Stimulated activated naive CD4-positive, alpha-beta T cell treated with Interleukin-2 at 50 U/mL for 16 hours (primary cell): ENCODE results near the gene GPC3.
"Not testable (repeated sequence)": the region's sequence is repeated elsewhere in the genome, so short reads cannot be mapped to it uniquely, and the experiment has no call there.

Source experiments
- DNase-seq: peaks from one replicate; lab custom pipeline; 2025; lab: John Stamatoyannopoulos, UW

GPC3 gene

DNA sequence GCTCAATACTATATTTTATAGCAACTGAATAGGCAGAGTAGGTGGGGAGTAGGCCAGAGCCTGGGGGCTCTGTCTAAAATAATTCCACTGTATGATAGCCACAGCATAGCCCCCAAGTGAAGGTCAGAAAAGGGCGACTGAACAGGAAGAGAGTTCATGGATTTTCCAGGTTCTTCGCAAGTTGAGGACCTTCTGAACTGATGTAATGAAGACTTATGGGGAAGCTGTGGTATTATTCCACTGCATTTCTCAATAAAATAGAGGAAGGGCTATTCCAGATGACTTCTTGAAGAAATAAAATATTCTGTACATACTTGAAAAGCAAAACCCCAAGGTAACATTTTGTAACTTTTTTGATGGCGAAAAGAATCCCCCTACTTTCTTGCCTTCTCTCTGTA, 338.7 kb downstream of the GPC3 start:
- no peak for DNase-seq

DNA sequence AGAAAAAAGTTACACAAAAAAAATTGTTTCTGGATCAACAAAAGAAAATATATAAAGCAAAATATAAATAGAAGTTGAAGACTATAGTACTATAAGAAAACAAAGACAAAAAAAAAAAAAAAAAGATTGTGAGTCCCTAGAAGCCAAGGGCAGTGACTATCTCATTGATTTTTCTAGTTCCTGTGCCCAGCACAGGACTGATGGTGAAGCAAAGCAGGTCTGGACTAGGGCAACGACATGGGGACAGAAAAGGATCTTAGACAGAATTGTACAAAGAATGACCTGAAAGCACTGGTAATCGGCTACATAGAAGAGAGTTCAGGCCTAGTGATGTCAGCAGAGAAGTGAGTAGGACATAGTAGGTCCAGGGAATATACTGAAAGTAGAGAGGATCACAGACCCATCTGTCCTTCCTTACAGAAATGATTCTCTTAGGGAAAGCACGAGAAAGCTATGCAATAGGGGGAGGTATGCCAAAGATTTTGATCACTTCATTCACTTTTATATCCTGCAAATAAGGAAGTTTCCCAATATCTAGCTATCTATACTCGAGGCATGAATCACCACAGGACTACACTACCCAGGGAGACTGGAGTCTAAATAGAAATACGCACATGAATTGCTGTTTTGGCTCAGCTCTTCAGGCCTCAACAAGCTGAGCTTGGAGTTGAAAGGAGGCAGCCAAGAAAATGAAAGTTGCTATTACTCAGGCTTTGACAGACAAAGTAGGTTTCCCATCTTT, 339.2 kb downstream of the GPC3 start:
- DNase-seq = no peak

DNA sequence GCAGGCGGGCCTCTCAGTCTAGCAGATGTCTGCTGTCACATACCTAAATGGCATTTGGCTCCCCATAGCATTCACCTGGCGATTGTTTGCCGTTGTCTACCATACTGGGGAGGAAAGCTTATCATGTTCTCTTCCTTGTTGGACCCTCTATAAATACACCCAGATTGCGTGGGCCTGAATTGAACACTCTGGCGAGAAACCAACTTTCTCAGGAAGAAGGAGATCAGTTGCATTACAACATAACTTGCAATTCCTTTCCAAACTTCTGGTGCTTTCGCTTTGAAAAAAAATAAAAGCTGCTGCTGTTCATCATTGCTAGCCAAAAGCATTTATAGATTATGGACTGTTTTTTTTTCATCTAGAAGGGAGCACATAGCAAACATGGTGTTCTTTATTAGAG, 340.1 kb downstream of the GPC3 start:
- no peak for DNase-seq

DNA sequence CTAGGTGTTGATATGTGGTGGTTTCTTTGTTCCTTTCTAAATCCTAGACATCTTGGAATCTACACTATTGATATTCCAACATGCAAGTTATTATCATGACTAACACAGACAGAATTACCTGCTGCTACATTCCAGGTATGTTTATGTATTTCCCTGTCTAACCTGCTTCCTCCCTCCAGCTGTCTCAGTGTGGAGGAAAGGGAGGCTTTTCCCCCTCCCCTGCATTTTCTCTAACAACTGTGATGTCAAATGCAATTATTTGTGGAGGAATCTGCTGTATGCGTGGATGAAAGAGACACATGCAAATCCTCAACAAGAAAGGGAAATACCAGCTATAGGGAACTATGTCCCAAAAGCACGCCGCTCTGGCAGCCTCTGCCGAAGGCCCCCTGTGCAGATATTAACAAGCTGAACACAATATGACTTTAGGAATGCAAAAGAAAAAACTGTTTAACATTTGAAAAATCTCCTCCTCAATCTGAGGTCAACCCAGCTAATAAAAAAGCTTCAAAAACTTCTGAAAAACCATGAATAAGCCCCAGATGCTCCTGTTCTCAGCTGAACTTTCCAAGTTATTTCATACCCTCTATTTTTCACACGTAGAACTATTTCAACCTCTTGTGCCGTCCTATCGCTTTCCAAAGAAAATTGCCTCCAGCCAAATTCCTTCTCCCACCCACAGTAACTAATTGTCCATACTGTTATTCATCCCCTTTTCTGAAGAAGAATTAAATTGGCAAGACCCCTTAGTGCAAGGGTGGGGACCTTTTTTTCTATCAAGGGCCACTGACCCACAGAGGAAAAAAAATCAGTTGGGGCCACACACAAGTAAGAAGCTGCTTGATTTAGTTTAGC, 345.0 kb downstream of the GPC3 start:
- no peak for DNase-seq

DNA sequence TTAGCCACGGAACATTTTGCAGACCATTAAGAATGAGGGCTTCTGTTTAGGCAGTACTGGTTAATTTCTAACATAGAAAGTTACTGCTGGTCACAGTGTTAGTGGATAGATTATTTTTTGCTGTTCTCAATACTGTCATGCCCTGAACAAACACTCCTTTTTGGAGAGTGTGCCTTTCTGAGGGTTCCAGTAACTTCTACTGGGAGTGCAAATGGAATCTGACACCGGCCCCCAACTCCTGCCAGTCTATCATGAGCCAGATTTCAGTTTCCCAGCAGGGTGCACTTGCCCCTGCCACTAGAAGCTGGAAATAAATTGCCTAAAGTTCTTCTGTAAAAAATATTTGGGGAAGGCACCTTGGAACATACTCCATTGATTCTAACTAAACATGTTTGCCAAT, 345.7 kb downstream of the GPC3 start:
- DNase-seq = no peak

DNA sequence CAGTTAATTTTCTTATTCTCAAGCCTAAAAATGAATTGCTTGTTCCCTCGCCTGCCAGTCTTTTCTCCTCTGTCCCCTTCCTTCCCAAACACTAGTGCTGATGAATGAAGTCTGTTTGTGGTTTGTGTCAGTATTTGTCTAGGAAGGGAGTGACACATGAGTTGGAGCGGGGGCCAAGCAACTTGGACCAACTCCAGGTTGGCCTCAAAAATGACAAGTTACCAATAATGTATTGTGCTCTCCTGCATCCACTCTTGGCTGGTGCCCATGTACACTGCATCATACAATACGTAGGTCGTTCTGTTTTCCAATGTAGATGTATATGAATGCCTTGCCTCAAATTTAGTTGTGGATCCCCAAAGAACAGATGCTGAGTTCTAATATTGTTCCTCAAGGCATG, 347.1 kb downstream of the GPC3 start:
- no peak for DNase-seq

DNA sequence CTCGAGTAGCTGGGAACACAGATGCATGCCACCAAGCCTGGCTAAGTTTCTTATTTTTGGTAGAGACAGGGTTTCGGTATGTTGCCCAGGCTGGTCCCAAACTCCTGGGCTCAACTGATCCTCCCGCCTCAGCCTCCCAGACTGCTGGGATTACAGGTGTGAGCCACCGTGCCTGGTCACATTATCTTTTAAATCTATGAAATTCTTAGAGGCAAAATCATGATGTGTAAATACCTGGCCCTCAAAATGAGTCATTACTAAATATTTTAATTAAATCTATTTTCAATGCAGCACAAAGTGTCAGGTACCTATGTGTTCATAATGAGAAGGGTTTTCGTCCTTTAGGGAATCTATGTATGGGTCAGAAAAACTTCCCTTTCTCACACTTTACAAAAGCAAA, 347.6 kb downstream of the GPC3 start:
- no peak for DNase-seq

DNA sequence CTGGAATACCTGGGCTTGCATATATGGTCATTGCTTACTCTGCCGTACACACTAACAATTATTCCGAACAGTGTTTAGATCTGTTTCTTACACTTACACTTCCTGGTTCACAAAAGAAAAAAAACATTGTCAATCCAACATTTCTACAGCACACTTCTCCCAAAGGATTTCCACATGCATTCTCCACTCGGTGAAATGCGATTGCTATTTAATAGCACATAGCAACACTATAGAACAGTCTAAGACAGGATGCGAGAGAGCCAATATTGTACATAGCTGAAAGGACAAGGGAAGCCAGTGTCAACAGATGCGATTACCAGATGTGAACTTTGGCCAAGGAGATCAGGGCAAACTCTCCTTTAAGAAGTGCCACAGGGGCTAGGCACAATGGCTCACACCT, 349.4 kb downstream of the GPC3 start:
- DNase-seq = no peak

DNA sequence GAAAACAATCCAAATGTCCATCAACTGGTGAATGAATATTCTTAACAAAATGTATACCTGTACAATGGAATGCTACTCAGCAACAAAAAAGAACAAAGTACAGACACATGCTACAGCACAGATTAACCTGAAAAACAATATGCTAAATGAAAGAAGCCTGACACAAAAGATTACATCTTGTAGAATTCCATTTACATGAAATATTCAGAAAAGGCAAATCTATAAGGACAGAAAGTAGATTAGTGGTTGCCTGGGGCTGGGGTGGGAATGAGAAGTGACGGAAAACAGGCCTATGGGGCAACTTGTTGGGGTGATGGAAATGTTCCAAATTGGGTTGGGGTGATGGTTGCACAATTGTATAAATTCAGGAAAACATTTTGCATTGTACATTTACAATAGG, 351.0 kb downstream of the GPC3 start:
- DNase-seq = no peak

DNA sequence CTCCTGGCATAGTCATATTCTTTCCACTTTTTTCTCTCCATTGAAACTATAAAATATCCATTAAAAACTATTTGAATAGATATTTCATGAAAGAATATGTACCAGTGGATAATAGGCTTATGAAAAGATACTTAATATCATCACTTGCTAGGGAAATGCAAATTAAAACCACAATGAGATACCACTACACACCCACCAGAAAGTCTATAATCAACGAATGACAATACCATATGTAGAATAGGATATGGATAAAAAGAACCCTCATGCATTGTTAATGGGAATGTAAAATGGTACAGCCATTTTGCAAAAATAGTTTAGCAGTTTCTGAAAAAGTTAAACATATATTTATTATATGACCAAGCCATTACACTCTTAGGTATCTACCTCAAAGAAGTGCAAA, 351.4 kb downstream of the GPC3 start:
- no peak for DNase-seq

DNA sequence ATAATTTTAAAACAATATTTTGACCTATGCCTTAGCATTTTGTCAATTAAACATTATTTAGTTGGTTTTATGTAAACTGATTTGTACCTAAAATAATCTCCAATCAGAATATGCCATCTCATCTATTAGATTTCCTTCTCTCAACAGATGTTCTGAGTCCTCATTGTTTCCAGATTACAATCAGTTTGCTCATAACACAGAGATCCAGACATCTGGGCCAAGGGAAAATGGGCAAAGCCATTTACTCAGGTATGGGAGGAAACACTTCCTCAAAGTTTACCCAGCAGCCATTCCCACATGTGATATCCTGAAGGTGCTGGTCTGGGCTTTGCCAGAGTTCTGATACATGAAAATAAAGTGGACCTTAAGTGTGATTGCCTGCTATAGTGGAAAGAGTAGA, 352.2 kb downstream of the GPC3 start:
- no peak for DNase-seq

DNA sequence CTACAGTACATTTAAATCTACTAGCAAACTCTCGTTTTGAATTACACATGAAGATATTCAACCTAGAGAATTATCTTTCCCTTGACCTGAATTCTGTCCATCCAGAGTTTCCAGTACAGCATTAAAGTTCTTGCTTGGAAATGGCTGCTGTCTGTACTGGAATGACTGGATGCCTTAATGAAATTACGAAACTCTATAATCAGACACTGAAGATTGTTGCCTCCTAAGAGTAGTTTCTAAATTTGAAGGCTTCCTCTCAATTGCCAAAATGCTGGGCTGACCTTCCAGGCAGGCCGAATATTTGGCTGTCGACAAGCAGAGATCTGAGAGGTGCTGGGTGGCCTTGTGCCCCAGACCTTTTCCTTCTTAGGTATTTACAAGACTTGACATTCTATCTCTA, 355.0 kb downstream of the GPC3 start:
- no peak for DNase-seq

DNA sequence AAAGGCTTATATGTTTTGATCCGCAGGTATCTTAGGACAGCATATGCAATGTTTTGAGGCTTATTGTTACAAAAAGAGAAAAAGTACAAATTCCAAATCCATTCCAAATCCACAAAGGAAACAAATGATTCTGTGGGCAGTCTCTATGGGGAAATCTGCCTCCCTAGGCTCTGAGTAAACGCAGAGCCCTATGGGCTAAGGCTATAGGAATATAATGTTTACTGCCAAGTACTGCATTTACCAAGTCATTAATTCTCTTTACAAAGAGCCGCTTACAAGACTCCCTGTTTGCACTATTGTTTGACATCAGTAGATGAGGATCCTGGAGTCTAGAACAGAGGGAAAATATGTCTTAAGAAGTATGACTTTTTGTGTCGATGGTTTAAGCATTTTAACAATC, 357.7 kb downstream of the GPC3 start:
- no peak for DNase-seq

DNA sequence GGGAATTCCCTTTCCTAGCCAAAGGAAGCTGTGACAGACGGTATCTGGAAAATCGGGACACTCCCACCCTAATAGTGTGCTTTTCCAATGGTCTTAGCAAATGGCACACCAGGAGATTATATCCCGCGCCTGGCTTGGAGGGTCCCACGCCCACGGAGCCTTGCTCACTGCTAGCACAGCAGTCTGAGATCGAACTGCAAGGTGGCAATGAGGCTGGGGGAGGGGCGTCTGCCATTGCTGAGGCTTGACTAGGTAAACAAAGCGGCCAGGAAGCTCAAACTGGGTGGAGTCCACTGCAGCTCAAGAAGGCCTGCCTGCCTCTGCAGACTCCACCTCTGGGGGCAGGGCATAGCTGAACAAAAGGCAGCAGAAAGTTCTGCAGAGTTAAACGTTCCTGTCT, 364.0 kb downstream of the GPC3 start:
- not testable (repeated sequence) for DNase-seq

DNA sequence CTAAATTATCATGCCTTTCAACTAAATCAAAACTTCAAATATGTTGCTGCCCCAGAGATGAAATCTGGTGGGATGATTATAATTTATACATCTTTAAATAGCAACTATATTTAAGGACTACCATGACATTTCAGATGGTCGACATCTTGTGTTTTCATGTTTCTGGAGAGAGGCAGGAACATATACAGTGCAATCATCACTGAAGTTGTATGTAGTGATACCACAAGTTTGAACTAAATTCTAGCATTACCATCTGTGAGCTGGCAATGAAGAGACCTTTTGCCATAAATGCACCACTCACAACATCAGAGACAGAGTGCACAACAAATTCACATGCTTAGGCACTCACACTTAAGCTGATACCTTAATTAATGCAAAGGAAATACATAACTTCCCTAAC, 373.7 kb downstream of the GPC3 start:
- no peak for DNase-seq

DNA sequence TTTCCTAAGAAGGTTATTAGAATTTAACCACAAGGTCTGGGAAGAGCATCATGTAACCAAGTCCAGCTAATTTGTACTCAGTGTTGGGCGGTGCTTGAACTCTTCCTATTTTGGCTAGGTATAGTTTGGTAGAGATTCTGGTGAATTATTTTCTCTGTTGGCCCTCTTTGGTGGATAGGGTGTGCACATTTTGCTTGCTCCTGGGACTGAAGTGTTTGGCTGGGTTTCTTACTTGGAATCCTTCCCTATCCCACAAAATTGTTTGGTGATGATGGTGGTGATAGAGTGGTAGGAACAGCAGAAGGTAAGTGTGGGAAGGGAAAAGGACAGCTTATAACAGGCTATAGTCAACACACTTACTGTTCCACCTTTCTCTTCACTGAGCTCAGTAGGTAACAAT, 375.3 kb downstream of the GPC3 start:
- DNase-seq = no peak

DNA sequence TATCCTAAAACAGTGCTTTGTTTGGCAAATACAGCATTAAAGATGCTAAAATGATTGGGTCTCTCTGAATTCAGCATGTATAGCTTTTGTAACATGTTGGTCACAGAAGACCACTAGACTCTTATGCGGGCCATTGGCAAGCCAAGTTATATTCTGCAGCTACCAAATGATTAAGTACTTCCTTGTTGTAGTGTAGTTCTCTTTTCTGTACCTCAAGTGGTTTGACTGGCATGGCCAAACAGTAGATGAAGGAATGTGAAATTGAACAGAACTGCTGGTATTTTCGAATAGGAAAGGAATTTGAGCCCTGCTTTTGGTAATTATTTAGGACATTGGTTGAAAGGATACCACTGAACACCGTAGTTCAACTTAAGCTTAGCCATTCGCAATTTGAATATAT, 376.2 kb downstream of the GPC3 start:
- no peak for DNase-seq

DNA sequence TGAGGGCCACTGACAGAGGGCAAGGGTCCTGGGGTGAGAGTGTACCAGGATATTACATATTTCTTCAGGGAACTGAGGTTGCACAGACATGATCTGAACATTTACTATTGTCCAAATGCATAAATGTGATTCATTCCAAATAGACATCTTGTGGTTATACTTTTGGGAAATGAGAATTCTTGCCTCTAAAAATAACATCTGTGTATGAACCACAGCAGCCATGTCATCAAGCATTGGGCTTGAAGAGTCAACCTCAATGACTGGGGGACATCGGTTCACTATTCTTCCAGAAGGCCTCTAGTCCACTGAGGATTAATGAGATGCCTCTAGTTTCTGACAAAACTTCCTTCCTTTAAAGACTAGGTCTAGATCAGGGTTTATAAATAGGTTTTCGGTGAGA, 377.0 kb downstream of the GPC3 start:
- DNase-seq = no peak

DNA sequence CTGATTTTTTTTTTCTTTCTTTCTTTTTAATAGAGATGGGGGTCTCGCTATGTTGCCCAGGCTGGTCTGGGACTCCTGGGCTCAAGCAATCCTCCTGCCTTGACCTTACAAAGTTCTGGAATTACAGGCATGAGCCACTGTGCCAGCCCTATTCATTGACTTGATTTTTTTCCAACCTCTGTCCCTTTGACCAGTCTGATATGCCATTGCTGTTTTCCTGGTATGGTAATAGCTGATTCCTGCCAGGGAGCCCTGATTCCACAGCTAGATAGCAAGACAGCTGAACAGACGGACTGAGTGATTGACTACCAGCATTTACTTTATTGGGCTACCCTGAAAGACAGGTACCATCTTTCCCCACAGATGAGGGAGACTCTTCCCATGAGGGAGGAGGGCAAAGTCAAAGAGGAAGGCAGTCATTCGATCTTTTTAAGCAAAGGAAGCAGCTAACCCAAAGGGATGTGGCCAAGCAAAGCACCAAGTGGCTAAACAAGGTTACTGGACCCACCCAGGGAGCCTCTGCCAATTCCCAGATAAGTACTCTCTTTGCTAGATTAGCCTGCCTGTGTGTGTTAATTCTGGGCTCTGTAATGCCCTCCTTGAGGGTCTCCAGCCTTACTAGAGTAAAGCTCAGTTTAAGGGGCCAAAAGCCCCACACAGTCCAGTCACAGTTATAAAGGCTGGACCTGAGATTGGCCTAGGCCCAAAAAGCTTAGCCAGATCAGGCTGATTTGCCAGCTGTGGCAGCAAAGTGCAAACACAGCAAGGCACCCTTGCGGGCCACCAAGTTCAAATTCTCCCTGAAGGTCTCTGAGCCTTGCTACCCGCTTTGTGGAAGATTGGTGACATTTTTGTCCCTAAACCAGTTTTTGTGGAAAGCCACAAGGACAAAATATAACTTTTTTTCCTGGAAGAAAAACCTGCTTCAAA, 377.7 kb downstream of the GPC3 start:
- DNase-seq = no peak

DNA sequence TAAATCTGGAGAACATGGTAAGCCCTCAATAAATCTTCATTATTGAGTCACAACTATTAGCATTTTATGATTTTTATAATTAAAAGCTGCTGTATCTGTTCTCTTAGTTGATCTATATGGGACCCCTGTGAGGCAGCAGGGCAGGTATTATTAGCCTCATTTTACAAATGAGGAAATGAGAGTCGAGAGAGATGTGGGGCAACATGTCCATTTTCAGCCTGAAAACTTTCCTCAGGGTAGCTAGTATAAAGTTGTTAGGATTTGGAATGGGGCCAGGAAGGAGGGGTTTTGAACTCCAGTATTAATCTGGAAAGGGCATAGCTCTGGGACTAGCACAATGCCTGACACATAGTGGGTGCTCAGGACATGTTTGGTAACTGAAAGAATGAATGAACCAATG, 378.4 kb downstream of the GPC3 start:
- DNase-seq = no peak

DNA sequence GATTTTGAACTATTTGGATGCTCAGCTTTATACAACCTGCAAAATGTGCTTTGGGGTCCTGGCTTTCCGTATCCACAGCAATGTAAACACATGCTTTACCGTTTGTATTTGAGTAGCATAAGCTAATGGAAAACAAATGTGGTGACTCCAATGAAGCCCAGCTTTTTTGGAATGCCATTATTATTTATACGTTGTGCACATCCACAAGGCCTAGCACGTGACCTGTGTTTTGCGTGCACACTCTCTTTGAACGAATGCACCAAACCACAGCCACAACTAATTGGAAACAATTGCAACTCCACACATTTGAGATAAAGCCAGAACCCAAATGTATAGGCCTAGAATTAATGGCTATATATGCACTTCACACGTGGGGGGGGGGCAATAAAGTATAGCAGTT, 380.6 kb downstream of the GPC3 start:
- no peak for DNase-seq

DNA sequence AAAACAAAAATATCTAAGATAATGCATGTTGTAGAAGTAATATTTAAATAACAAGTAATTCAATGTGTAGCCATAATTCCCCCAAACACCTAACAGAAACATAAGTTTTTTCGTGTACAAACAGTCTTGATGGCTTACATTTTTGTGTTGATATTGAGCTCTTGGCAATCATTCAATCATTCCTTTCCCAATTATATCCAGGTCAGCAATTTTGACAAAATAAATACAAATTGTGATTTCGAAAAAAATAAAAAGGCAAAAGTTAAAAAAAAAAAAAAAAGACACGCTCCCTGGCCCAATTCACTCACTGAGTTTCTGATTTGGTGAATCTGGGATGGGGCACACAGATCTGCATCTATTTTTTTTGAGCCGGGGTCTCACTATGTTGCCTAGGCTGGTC, 382.5 kb downstream of the GPC3 start:
- DNase-seq = no peak

DNA sequence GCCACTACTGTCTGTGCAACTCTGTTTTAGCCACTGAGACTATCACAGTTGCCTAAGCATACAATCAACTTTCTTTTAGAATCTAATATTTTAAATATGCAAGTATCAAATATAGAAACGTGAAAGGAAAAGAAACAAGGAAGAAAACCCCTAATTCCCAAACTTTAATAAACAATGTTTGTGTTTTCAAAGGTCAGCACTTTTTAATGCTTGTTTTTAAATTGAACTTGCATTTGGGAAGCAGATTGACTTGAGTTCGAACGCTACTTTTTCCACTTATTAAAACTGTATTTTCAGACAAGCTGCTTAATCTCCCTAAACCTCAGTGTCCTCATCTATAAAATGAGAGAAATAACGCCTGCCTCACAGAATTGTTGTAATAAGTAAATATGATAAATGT, 384.3 kb downstream of the GPC3 start:
- no peak for DNase-seq
